B cell (primary cell): Measurements from ENCODE around the gene DNAH3. TPM values are rescaled to one million over a fixed set of nuclear protein-coding genes. Genes with fewer than 3 reads are reported as not detected.

Source experiments
- ATAC-seq: fragments of 200-7000 bp; cut with Tn5 transposase; one replicate; pipeline ENCODE4 v1.10.0; 2021; ENCODE audit warnings: low read depth, mild to moderate bottlenecking, moderate number of reproducible peaks, moderate library complexity
- CTCF ChIA-PET: fragments of 350-600 bp; sonication (Branson Sonifier 250); formaldehyde crosslinking; loops from one replicate; lab custom pipeline; 2021; ENCODE audit warnings: antibody characterized with exemption, inconsistent platforms; lab: Charles Lee
- POLR2A ChIA-PET: fragments of 350-600 bp; sonication (Branson Sonifier 250); formaldehyde crosslinking; loops from one replicate; lab custom pipeline; 2021; ENCODE audit warnings: antibody characterized with exemption; lab: Charles Lee
- DNase-seq: peaks from one replicate; pipeline ENCODE4 v3.0.0; 2013
- H2AFZ ChIP-seq: 2 replicates; pipeline ENCODE4 v1.6.1; 2012; ENCODE audit warnings: mild to moderate bottlenecking, low read depth, low read length; ENCODE audit not compliant: insufficient read depth, poor library complexity, severe bottlenecking
- H3K27ac ChIP-seq, 2 donors: 1 replicate in 1 of 2; 2 replicates in 1 of 2; pipeline ENCODE4 v1.5.1; 2012 to 2013; ENCODE audit warnings: low read length in 2 of 2, mild to moderate bottlenecking in 2 of 2, moderate library complexity in 1 of 2
- H3K27me3 ChIP-seq, 4 experiments: fragments of 200-600 bp in 1 of 4; sonication (generic) in 1 of 4; replicated peaks in 1 of 4; 1 replicate in 2 of 4; 2 replicates in 2 of 4; pipeline versions ENCODE4 v1.6.1 to v1.7.0; 2013 to 2016; ENCODE audit warnings: low read length in 3 of 4, mild to moderate bottlenecking in 2 of 4, mixed read lengths in 1 of 4, moderate library complexity in 1 of 4; ENCODE audit not compliant: insufficient read depth in 4 of 4, control insufficient read depth in 3 of 4; ENCODE audit errors: control extremely low read depth in 1 of 4
- H3K36me3 ChIP-seq, 2 experiments: replicated peaks in 1 of 2; 1 replicate in 1 of 2; 2 replicates in 1 of 2; pipeline versions ENCODE4 v1.6.1 to v1.7.1; 2013; ENCODE audit warnings: low read length in 1 of 2; ENCODE audit not compliant: insufficient read depth in 2 of 2, control insufficient read depth in 1 of 2; ENCODE audit errors: control extremely low read depth in 1 of 2, extremely low read depth in 1 of 2
- H3K4me1 ChIP-seq, 2 donors: fragments of 200-600 bp in 1 of 2; sonication (generic) in 1 of 2; 1 replicate in 1 of 2; 2 replicates in 1 of 2; pipeline versions ENCODE4 v1.5.1 to v1.6.1; 2013 to 2017; ENCODE audit warnings: low read length in 2 of 2; ENCODE audit not compliant: control insufficient read depth in 2 of 2, insufficient read depth in 2 of 2
- H3K4me2 ChIP-seq: replicated peaks from 2 replicates; pipeline ENCODE3; 2012; ENCODE audit warnings: mild to moderate bottlenecking, low read depth, low read length; ENCODE audit not compliant: poor library complexity, severe bottlenecking
- H3K4me3 ChIP-seq, 5 experiments: fragments of 200-600 bp in 1 of 5; sonication (generic) in 1 of 5; 1 replicate in 3 of 5; 2 replicates in 2 of 5; pipeline versions ENCODE4 v1.5.1 to v1.7.0; 2011 to 2016; ENCODE audit warnings: low read length in 4 of 5, mild to moderate bottlenecking in 4 of 5, low read depth in 2 of 5, control low read depth in 1 of 5, moderate library complexity in 1 of 5; ENCODE audit not compliant: insufficient read depth in 1 of 5; ENCODE audit errors: control extremely low read depth in 1 of 5, extremely low read depth in 1 of 5
- H3K79me2 ChIP-seq: fragments of 200-600 bp; sonication (generic); one replicate; pipeline ENCODE4 v1.6.0; 2016; ENCODE audit warnings: low read length; ENCODE audit not compliant: control insufficient read depth, insufficient read depth
- H3K9ac ChIP-seq: fragments of 200-600 bp; sonication (generic); 2 replicates; pipeline ENCODE4 v1.6.1; 2017; ENCODE audit warnings: mild to moderate bottlenecking, low read length, moderate library complexity
- H3K9me3 ChIP-seq, 3 donors: one replicate each; pipeline versions ENCODE4 v1.6.1 to v1.7.1; 2013; ENCODE audit warnings: low read length in 2 of 3; ENCODE audit not compliant: control insufficient read depth in 2 of 3, insufficient read depth in 1 of 3; ENCODE audit errors: control extremely low read depth in 1 of 3
- H4K20me1 ChIP-seq: 2 replicates; pipeline ENCODE4 v1.6.0; 2012; ENCODE audit warnings: mild to moderate bottlenecking, low read length; ENCODE audit not compliant: insufficient read depth, control insufficient read depth, poor library complexity, severe bottlenecking
- H3K27ac Mint-ChIP-seq: one replicate; pipeline ENCODE4 v1.8.0; 2021; ENCODE audit warnings: mixed read lengths
- H3K27me3 Mint-ChIP-seq: one replicate; pipeline ENCODE4 v1.8.0; 2021; ENCODE audit warnings: mixed read lengths
- H3K4me1 Mint-ChIP-seq: one replicate; pipeline ENCODE4 v1.8.0; 2021; ENCODE audit warnings: mixed read lengths
- H3K4me3 Mint-ChIP-seq: one replicate; pipeline ENCODE4 v1.8.0; 2021; ENCODE audit warnings: mixed read lengths
- H3K9me3 Mint-ChIP-seq: one replicate; pipeline ENCODE4 v1.8.0; 2022; ENCODE audit warnings: mixed read lengths; ENCODE audit not compliant: insufficient read depth
- CTCF ChIP-seq: fragments of 200-600 bp; IDR thresholded peaks from one replicate; pipeline ENCODE4 v1.8.0; 2022; ENCODE audit warnings: antibody characterized with exemption, mild to moderate bottlenecking
- EZH2 ChIP-seq: IDR thresholded peaks from 2 replicates; pipeline ENCODE4 v1.6.1; 2012; ENCODE audit warnings: borderline replicate concordance, low read depth, mild to moderate bottlenecking, moderate library complexity, low read length; ENCODE audit not compliant: insufficient read depth, poor library complexity, severe bottlenecking
- WGBS: methylation state at CpG from one replicate; pipeline ENCODE4 v1.1.5; 2013; ENCODE audit warnings: missing lambda C conversion rate; ENCODE audit not compliant: insufficient coverage; 5-methylcytosine and 5-hydroxymethylcytosine counted together
- intact Hi-C: fragments of 100-400 bp; cut with micrococcal nuclease; formaldehyde crosslinking; loops from one replicate; pipeline ENCODE4 v1.10.0; 2022
- polyA plus RNA-seq: library from polyadenylated mRNA; depleted of rRNA; stranded (reverse); fragments of >200 nt; gene quantifications from 2 replicates; pipeline ENCODE4 v1.2.3, GENCODE V29; 2012
- total RNA-seq, 2 donors: library from RNA; stranded (reverse); fragments of 120-200 nt in 1 of 2; gene quantifications; 1 replicate in 1 of 2; 2 replicates in 1 of 2; pipeline versions ENCODE4 v1.2.3 to v1.2.4, GENCODE V29; 2013 to 2022

Gene DNAH3
- total and polyA plus RNA-seq, 2 donors (not counting 1 experiment from before 2014, with no cell fraction given) = not detected

- no peak overlapping the region for H3K27ac Mint-ChIP-seq
- Histone ChIP-seq H3K9ac (no peak overlapping the region), H3K4me3 (no peak overlapping the region), H3K36me3 (no peaks in the 10 kb centered on the region), H4K20me1 (no peaks in the 10 kb centered on the region), H3K4me1 (no peaks in the 10 kb centered on the region), H3K27me3 (no peaks in the 10 kb centered on the region), H3K27ac (no peak overlapping the region), H3K79me2 (no peaks in the 10 kb centered on the region), H3K9me3 (no peaks in the 10 kb centered on the region), H3K4me2 (no peak overlapping the region), H2AFZ (no peak overlapping the region)
- H3K4me1 Mint-ChIP-seq = peaks cover 4% of the 10 kb centered on the region
- no CpG with 5 or more reads among the region's 2 CpGs for WGBS
- H3K4me3 Mint-ChIP-seq = no peak overlapping the region
- ChIA-PET CTCF (no interaction called here), POLR2A (no interaction called here)
- H3K27me3 Mint-ChIP-seq = no peaks in the 10 kb centered on the region
- H3K9me3 Mint-ChIP-seq = no peaks in the 10 kb centered on the region
- ATAC-seq (no peak), DNase-seq (no peak)
- TF ChIP-seq EZH2 (no peak), CTCF (no peak)
- intact Hi-C loops = no loop called here
Observed at GRCh38 chr16:20938426-20938825, 212.2 kb downstream of the DNAH3 start.

GRCh38 chr16:20937736-20938135 lies 212.9 kb downstream of the DNAH3 start:
- POLR2A ChIA-PET = no interaction called here
- Histone ChIP-seq H4K20me1 (no peaks in the 10 kb centered on the region), H3K4me3 (no peak overlapping the region), H3K9ac (no peak overlapping the region), H3K9me3 (no peaks in the 10 kb centered on the region), H3K36me3 (no peaks in the 10 kb centered on the region), H2AFZ (no peak overlapping the region), H3K79me2 (no peaks in the 10 kb centered on the region), H3K4me2 (no peak overlapping the region), H3K4me1 (no peaks in the 10 kb centered on the region), H3K27ac (no peak overlapping the region), H3K27me3 (no peaks in the 10 kb centered on the region)
- 96% methylated on average over 5 of the region's 6 CpGs for WGBS
- TF ChIP-seq CTCF (no peak), EZH2 (no peak)
- no peak overlapping the region for H3K27ac Mint-ChIP-seq
- no peak for ATAC-seq
- peaks cover 4% of the 10 kb centered on the region for H3K4me1 Mint-ChIP-seq
- DNase-seq = no peak
- H3K4me3 Mint-ChIP-seq = no peak overlapping the region
- H3K9me3 Mint-ChIP-seq = no peaks in the 10 kb centered on the region
- intact Hi-C loops = no loop called here
- no peaks in the 10 kb centered on the region for H3K27me3 Mint-ChIP-seq
- CTCF ChIA-PET = no interaction called here
